Breast epithelium (tissue), 3 donors: ENCODE measurements around the gene CYP46A1.

Experiments used
- POLR2A ChIP-seq: fragments of 450-650 bp; IDR thresholded peaks from one replicate; pipeline ENCODE4 v1.6.1; 2016; ENCODE audit warnings: antibody characterized with exemption, mild to moderate bottlenecking, moderate library complexity
- POLR2AphosphoS5 ChIP-seq, 3 donors: sonication (generic); formaldehyde crosslinking; IDR thresholded peaks; one replicate each; pipeline ENCODE4 v1.6.1; 2017; ENCODE audit warnings: antibody characterized with exemption in 3 of 3
- TF ChIP-seq, protein P1 (sequence below), 3 donors: fragments of 450-650 bp; IDR thresholded peaks; one replicate each; pipeline ENCODE4 v1.5.1; 2016 to 2017; ENCODE audit warnings: antibody characterized with exemption in 3 of 3, mild to moderate bottlenecking in 3 of 3, moderate library complexity in 3 of 3

DNA sequence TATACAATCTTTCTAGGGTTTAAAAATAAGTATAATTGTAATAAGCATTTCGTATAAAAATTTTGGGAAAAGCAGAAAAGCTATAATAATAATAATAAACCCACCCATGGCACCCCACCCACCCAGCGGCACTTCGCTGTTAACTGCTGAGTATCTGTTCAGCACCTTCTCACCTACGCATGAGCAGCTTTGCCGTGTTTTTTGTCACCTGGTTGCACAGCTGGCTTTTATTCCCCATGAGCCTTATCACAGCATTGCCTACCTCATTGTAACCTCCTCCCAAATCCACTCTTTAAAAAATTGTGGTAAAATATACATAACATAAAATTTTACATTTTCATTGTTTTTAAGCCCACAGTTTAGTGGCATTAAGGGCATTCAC, 34.7 kb downstream of the CYP46A1 start:
- TF ChIP-seq, protein P1, sequence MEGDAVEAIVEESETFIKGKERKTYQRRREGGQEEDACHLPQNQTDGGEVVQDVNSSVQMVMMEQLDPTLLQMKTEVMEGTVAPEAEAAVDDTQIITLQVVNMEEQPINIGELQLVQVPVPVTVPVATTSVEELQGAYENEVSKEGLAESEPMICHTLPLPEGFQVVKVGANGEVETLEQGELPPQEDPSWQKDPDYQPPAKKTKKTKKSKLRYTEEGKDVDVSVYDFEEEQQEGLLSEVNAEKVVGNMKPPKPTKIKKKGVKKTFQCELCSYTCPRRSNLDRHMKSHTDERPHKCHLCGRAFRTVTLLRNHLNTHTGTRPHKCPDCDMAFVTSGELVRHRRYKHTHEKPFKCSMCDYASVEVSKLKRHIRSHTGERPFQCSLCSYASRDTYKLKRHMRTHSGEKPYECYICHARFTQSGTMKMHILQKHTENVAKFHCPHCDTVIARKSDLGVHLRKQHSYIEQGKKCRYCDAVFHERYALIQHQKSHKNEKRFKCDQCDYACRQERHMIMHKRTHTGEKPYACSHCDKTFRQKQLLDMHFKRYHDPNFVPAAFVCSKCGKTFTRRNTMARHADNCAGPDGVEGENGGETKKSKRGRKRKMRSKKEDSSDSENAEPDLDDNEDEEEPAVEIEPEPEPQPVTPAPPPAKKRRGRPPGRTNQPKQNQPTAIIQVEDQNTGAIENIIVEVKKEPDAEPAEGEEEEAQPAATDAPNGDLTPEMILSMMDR (IDR thresholded peaks at IDR 0.05) = no peak
- TF ChIP-seq POLR2A (no peak), POLR2AphosphoS5 (IDR thresholded peaks at IDR 0.05) (no peak)
